HFF-Myc (cell line): ENCODE results near the gene SPRR4.

Source experiments
- DNase-seq: peaks from one replicate; pipeline ENCODE4 v3.0.0-alpha.2; 2011; ENCODE audit warnings: low read depth; ENCODE audit errors: extremely low read depth
- H3K4me3 ChIP-seq: replicated peaks from 2 replicates; pipeline ENCODE4 v1.5.1; 2011; ENCODE audit warnings: low read depth, mild to moderate bottlenecking, control low read depth, low read length
- CTCF ChIP-seq: IDR thresholded peaks from 2 replicates; pipeline ENCODE4 v1.5.1; 2012; ENCODE audit warnings: mild to moderate bottlenecking, low read depth, low read length, control low read depth; ENCODE audit errors: missing control alignments

Gene SPRR4

GRCh38 chr1:152941037-152941711 is 29.3 kb upstream of the SPRR4 start:
- no peak overlapping the region for H3K4me3 ChIP-seq
- no peak for TF ChIP-seq CTCF
- DNase-seq: no peak

GRCh38 chr1:152942161-152942560 is 28.3 kb upstream of the SPRR4 start:
- TF ChIP-seq CTCF: no peak
- DNase-seq: no peak
- H3K4me3 ChIP-seq: no peak overlapping the region

GRCh38 chr1:152946248-152946647 is 24.2 kb upstream of the SPRR4 start:
- TF ChIP-seq CTCF: no peak
- no peak for DNase-seq
- H3K4me3 ChIP-seq: no peak overlapping the region

GRCh38 chr1:152946651-152947256 is 23.7 kb upstream of the SPRR4 start, which contains the start of gene SPRR5:
Gene SPRR5 (plus strand): TSS chr1:152947206. CDS start chr1:152948555, 1,349 bp downstream.
- no peak within 1 kb of the TSS for H3K4me3 ChIP-seq
- TF ChIP-seq CTCF: no peak

GRCh38 chr1:152951711-152952110 is 18.7 kb upstream of the SPRR4 start:
- H3K4me3 ChIP-seq: no peak overlapping the region
- DNase-seq: no peak
- TF ChIP-seq CTCF: no peak

More at GRCh38 chr1:152946651-152947256, 23.7 kb upstream of the SPRR4 start, which contains the start of gene SPRR5:
- DNase-seq: no peak

GRCh38 chr1:152953761-152954160 is 16.7 kb upstream of the SPRR4 start:
- no peak for TF ChIP-seq CTCF

More at GRCh38 chr1:152953761-152954160, 16.7 kb upstream of the SPRR4 start:
- DNase-seq: no peak
- H3K4me3 ChIP-seq: no peak overlapping the region
